Fibroblast of villous mesenchyme (primary cell): ENCODE data around the gene CD86. TPM values are rescaled to one million over a fixed set of nuclear protein-coding genes. Genes with fewer than 3 reads are reported as not detected.

Experiments used
- DNase-seq: peaks from one replicate; pipeline ENCODE4 v3.0.0-alpha.2; 2010; ENCODE audit warnings: low read depth
- H3K4me3 ChIP-seq: 2 replicates; pipeline ENCODE4 v1.5.1; 2011; ENCODE audit warnings: low read depth, mild to moderate bottlenecking, low read length
- total RNA-seq: library from RNA; depleted of rRNA; stranded (reverse); fragments of >200 nt; gene quantifications from 2 replicates; pipeline ENCODE4 v1.2.3, GENCODE V29; 2012
- TF ChIP-seq, protein P1 (sequence below): IDR thresholded peaks from 2 replicates; pipeline ENCODE4 v1.5.1; 2012; ENCODE audit warnings: low read depth, mild to moderate bottlenecking, low read length; ENCODE audit not compliant: insufficient read depth

Gene CD86
- total RNA-seq, 1 donor: not detected

DNA sequence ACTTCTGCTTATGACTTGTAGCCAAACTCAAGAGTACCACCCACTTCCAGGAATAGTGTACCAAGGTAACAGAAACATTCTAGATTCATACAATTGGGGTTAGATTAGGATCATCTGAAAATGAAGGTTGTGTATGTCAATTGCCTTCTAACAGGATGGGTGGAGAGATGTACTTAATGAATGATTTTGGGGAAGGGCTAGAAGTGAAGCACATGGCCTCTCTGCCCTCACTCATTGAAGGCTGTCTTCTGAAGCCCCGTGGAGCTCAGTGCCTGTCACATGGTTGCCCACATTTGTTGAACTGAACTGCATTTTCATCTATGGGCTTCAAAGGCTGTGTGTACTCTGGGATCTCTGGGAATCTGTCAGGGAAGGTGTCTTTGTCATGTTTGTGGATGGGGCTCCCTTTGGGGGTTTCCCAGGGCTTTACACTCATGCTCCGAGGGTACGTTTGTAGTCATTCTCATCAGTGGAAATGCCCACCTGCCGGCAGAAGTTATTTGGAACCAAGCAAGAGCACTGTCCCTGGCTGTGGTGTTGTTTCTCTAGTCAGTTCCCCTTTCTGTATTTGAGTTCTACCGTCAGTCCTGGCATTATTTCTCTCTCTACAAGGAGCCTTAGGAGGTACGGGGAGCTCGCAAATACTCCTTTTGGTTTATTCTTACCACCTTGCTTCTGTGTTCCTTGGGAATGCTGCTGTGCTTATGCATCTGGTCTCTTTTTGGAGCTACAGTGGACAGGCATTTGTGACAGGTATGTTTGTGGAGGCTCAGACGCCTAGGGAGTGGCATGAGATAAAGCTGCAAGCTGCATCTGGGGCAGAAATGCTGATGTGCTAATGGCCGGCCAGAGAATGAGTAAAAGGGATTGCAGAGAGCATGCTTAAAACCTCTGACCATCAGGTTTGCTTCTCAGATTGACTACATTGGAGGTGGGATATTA is 22.4 kb downstream of the CD86 start:
- H3K4me3 ChIP-seq: no peak overlapping the region
- DNase-seq: no peak
- TF ChIP-seq, protein P1, sequence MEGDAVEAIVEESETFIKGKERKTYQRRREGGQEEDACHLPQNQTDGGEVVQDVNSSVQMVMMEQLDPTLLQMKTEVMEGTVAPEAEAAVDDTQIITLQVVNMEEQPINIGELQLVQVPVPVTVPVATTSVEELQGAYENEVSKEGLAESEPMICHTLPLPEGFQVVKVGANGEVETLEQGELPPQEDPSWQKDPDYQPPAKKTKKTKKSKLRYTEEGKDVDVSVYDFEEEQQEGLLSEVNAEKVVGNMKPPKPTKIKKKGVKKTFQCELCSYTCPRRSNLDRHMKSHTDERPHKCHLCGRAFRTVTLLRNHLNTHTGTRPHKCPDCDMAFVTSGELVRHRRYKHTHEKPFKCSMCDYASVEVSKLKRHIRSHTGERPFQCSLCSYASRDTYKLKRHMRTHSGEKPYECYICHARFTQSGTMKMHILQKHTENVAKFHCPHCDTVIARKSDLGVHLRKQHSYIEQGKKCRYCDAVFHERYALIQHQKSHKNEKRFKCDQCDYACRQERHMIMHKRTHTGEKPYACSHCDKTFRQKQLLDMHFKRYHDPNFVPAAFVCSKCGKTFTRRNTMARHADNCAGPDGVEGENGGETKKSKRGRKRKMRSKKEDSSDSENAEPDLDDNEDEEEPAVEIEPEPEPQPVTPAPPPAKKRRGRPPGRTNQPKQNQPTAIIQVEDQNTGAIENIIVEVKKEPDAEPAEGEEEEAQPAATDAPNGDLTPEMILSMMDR: no peak

DNA sequence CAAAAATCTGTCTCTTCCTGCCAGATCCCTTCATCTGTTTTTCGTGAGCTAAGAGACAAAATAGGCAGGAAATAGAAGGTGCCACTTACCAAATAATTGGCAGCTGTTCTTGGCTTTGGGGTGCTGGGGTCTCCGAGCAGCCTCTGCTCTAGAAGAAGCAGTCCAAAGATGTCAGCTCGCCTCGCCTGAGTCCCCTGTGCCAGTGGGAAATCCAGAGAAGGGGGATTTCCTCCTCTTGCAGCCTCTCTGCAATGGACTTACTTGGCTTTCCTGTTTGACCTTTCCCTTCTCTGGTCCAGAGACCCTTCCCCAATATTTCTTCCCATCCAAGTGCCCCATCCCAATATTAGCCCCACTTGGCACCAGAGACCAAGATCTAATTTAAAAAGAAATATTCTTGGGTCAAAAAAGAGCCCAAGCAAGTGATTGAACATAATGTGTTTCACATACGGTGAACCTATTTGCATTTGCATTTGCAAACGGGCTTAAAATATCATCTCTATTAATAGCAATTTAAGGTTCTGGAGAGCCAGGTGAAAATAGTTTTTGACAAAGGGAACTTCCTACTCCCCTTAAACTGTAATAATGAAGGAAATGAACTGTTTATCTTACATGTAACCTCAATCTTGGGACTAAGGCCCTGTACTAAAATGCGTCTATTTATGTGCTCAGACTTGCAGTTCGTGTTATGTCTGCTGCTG is 23.2 kb downstream of the CD86 start:
- H3K4me3 ChIP-seq: no peak overlapping the region
- DNase-seq: no peak
- TF ChIP-seq, protein P1: no peak

DNA sequence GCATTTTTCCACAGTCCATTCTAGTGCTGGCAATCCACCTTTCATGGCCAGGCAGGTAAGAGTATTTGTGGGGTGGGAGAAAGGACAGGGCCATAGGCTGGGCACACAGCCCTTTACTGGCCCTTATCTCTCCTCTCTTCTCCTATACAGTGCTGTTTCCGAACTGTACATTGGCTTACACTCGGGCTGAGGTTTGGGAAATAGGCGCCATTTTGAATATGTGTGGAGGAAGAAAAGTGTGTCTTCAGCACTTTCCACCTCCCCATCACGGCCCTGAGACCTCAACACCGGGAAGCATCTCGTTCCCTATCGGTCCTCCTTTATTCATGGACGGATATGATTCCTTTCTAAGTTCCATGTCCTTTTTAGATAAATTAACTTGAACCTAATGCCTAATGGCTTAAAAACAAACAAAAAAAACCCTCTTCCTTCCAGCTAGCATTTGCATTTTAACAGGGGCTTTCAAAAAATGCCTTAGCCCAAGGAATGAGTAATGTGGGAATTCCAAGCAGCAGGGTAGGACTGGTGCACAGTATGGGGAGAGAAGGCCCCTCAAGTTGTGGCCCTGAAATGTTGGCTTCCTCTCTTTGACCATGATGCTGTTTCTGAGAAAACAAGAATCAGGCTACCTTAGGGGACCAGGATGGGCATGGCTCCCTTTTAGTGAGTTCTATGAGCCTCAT is 24.5 kb downstream of the CD86 start:
- TF ChIP-seq, protein P1: no peak
- no peak overlapping the region for H3K4me3 ChIP-seq
- no peak for DNase-seq

DNA sequence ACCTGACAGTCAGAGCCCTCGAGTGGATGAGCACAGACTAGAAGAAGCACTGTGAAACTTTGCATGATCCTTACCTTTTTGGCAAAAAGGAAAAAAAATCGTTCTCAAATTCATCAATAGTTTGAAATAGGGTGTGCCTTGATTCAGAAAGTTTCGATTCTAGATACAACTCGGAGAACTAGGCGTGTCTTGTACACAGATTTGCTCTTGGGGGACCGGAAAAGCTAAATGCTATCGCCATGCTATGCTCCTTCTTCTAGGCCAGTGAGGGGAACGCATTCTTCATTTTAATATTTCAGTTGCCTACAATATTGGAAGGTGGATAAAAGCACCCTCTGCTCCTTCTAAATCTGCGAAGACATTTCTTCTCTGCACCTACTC is 25.0 kb downstream of the CD86 start:
- H3K4me3 ChIP-seq: no peak overlapping the region
- TF ChIP-seq, protein P1: no peak
- DNase-seq: no peak

DNA sequence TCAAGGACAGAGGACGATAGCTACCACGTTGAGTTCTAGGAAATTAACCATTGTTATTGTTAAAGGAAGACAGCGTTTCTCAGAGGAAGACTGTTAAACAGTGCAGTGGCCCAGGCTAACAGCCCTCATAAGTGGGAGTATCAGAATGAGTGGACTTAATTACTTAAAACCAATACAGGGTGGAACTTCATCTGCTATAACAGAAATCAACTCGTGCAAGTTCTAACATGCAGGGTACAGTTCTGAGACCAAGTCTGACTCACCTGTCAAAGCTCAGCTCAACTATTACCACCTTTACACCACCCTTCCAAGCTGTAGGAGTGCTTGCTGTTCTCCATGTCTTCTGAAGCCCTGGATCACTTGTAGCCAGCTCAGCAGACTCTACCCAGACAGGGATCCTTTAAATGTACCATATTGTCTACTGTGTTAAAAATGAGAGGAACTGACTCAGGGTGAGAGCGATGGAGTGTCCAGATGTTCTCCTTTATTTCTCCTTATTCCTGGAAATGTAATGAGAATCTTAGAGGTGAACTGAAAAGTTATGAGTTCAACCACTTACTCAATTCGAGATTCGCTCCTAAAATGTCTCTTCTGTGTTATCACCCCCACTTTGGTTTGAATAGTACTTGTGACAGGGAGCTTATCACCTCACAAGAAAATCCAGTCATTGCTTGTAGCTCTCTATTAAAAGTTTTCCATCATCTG is 26.5 kb downstream of the CD86 start:
- TF ChIP-seq, protein P1: no peak

DNA sequence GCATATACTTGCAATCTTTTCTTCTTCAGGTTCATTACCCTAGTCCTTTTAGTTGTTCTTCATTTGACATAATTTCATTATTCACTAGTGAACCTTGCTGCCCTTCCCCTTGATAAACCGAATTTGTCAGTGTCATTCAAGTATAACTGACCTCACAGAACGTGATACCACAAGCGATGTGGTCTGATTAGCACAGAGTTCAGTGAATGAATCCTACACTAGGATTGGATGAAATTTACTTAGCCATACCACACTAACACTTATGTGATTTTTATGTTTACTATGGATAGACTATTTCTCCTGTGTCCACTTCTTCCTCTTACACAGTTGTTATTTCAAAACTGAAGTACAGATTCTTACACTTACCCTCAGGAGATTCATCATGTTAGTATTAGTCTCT is 27.2 kb downstream of the CD86 start:
- TF ChIP-seq, protein P1: no peak
- no peak overlapping the region for H3K4me3 ChIP-seq
- no peak for DNase-seq

More for the DNA sequence above, 26.5 kb downstream of the CD86 start:
- no peak overlapping the region for H3K4me3 ChIP-seq
- no peak for DNase-seq
